IMR-90 (cell line): ENCODE measurements around the gene MEGF6. TPM values are rescaled to one million over a fixed set of nuclear protein-coding genes. Genes with fewer than 3 reads are reported as not detected.

Experiments used
- ATAC-seq: fragments of 200-7000 bp; cut with Tn5 transposase; 2 replicates; pipeline ENCODE4 v1.9.1; 2020; ENCODE audit warnings: low read depth, mild to moderate bottlenecking, moderate library complexity
- BruUV-seq: library from RNA; stranded (reverse); fragments of 400-500 nt; replicated peaks from 2 replicates; lab custom pipeline; 2021; lab: Mats Ljungman, UMichigan
- CTCF ChIA-PET: fragments of 300-600 bp; formaldehyde crosslinking; extraction: SDS; loops from one replicate; lab custom pipeline; 2021; ENCODE audit warnings: antibody characterized with exemption; lab: Yijun Ruan, JAX
- POLR2A ChIA-PET: fragments of 300-600 bp; sonication (Branson Sonifier 250); formaldehyde crosslinking; loops from one replicate; lab custom pipeline; 2022; ENCODE audit warnings: antibody characterized with exemption; ENCODE audit not compliant: unreplicated experiment; lab: Charles Lee
- DNase-seq: peaks from one replicate; pipeline ENCODE4 v3.0.0; 2013
- H2AFZ ChIP-seq: replicated peaks from 2 replicates; pipeline ENCODE3; 2013; ENCODE audit warnings: low read length, mild to moderate bottlenecking; ENCODE audit not compliant: poor library complexity
- H2AK5ac ChIP-seq: 2 replicates; pipeline ENCODE4 v1.6.1; 2013; ENCODE audit warnings: low read depth, low read length, inconsistent platforms
- H2AK9ac ChIP-seq: replicated peaks from 2 replicates; pipeline ENCODE3; 2013; ENCODE audit warnings: mild to moderate bottlenecking, low read depth, low read length, moderate library complexity; ENCODE audit not compliant: poor library complexity
- H2BK120ac ChIP-seq: 2 replicates; pipeline ENCODE4 v1.6.1; 2013; ENCODE audit warnings: low read depth, low read length, inconsistent platforms
- H2BK15ac ChIP-seq: 3 replicates; pipeline ENCODE4 v1.6.1; 2013; ENCODE audit warnings: low read depth, low read length, inconsistent platforms
- H2BK20ac ChIP-seq: 2 replicates; pipeline ENCODE4 v1.6.1; 2013; ENCODE audit warnings: low read depth, mild to moderate bottlenecking, inconsistent platforms, low read length, moderate library complexity
- H2BK5ac ChIP-seq: 2 replicates; pipeline ENCODE4 v1.6.1; 2013; ENCODE audit warnings: mild to moderate bottlenecking, low read depth, low read length, inconsistent platforms; ENCODE audit not compliant: poor library complexity, severe bottlenecking
- H3K14ac ChIP-seq: replicated peaks from 2 replicates; pipeline ENCODE4 v1.6.1; 2013; ENCODE audit warnings: low read depth, low read length, inconsistent platforms
- H3K18ac ChIP-seq: 2 replicates; pipeline ENCODE4 v1.6.1; 2013; ENCODE audit warnings: low read depth, low read length, control low read depth
- H3K23ac ChIP-seq: 2 replicates; pipeline ENCODE4 v1.6.1; 2013; ENCODE audit warnings: low read depth, low read length, inconsistent platforms
- H3K27ac ChIP-seq: 2 replicates; pipeline ENCODE4 v1.5.1; 2013; ENCODE audit warnings: mild to moderate bottlenecking, control low read depth, low read length; ENCODE audit not compliant: insufficient read depth
- H3K27me3 ChIP-seq: 2 replicates; pipeline ENCODE4 v1.6.1; 2013; ENCODE audit warnings: low read length; ENCODE audit not compliant: control insufficient read depth, insufficient read depth
- H3K36me3 ChIP-seq: 2 replicates; pipeline ENCODE4 v1.6.1; 2013; ENCODE audit warnings: low read length, mixed read lengths; ENCODE audit not compliant: control insufficient read depth, insufficient read depth
- H3K4ac ChIP-seq: 2 replicates; pipeline ENCODE4 v1.6.1; 2013; ENCODE audit warnings: low read depth, low read length, inconsistent platforms
- H3K4me1 ChIP-seq: 2 replicates; pipeline ENCODE4 v1.6.1; 2013; ENCODE audit warnings: low read length, mixed read lengths; ENCODE audit not compliant: control insufficient read depth, insufficient read depth
- H3K4me2 ChIP-seq: 2 replicates; pipeline ENCODE4 v1.6.1; 2013; ENCODE audit warnings: low read depth, mild to moderate bottlenecking, control low read depth, low read length, moderate library complexity
- H3K4me3 ChIP-seq: 2 replicates; pipeline ENCODE4 v1.5.1; 2013; ENCODE audit warnings: low read depth, mild to moderate bottlenecking, control low read depth, low read length, moderate library complexity; ENCODE audit not compliant: insufficient read depth
- H3K56ac ChIP-seq: 2 replicates; pipeline ENCODE4 v1.6.1; 2013; ENCODE audit warnings: low read length, inconsistent platforms; ENCODE audit not compliant: insufficient read depth; ENCODE audit errors: extremely low read depth
- H3K79me1 ChIP-seq, 2 experiments: 2 replicates each; pipeline ENCODE4 v1.6.1; 2013; ENCODE audit warnings: low read length in 2 of 2, inconsistent platforms in 1 of 2, low read depth in 1 of 2
- H3K9ac ChIP-seq: 2 replicates; pipeline ENCODE4 v1.6.1; 2013; ENCODE audit warnings: low read depth, low read length, control low read depth
- H3K9me1 ChIP-seq: 2 replicates; pipeline ENCODE4 v1.6.1; 2013; ENCODE audit warnings: low read length, inconsistent platforms; ENCODE audit not compliant: insufficient read depth
- H3K9me3 ChIP-seq: 2 replicates; pipeline ENCODE4 v1.6.1; 2013; ENCODE audit warnings: low read length; ENCODE audit not compliant: control insufficient read depth, insufficient read depth
- H4K20me1 ChIP-seq: 2 replicates; pipeline ENCODE4 v1.6.1; 2013; ENCODE audit warnings: low read length, inconsistent platforms; ENCODE audit not compliant: insufficient read depth
- H4K5ac ChIP-seq: 2 replicates; pipeline ENCODE4 v1.6.1; 2013; ENCODE audit warnings: mild to moderate bottlenecking, low read depth, low read length, control low read depth
- H4K8ac ChIP-seq, 2 experiments: 2 replicates each; pipeline ENCODE4 v1.6.1; 2013; ENCODE audit warnings: low read depth in 2 of 2, low read length in 2 of 2, control low read depth in 1 of 2, inconsistent platforms in 1 of 2
- H4K91ac ChIP-seq: 2 replicates; pipeline ENCODE4 v1.6.1; 2013; ENCODE audit warnings: low read depth, low read length, inconsistent platforms; ENCODE audit not compliant: insufficient read depth
- BHLHE40 ChIP-seq: fragments of 150-350 bp; IDR thresholded peaks from 2 replicates; pipeline ENCODE4 v1.6.1; 2016; ENCODE audit warnings: mild to moderate bottlenecking, low read depth, low read length
- CEBPB ChIP-seq: IDR thresholded peaks from 2 replicates; pipeline ENCODE4 v1.6.1; 2012; ENCODE audit warnings: low read depth, low read length, improper control_type of control experiment
- CHD1 ChIP-seq: IDR thresholded peaks from 2 replicates; pipeline ENCODE4 v1.6.1; 2012; ENCODE audit warnings: low read depth, low read length, improper control_type of control experiment
- CTCF ChIP-seq: conservative IDR thresholded peaks from 2 replicates; pipeline ENCODE4 v1.5.1; 2012; ENCODE audit warnings: mild to moderate bottlenecking, low read depth, low read length, improper control_type of control experiment
- ELK1 ChIP-seq: fragments of 150-350 bp; IDR thresholded peaks from 2 replicates; pipeline ENCODE4 v1.6.1; 2016; ENCODE audit warnings: low read depth, mild to moderate bottlenecking, low read length, moderate library complexity, borderline replicate concordance
- FOS ChIP-seq: fragments of 150-350 bp; IDR thresholded peaks from 2 replicates; pipeline ENCODE4 v1.6.1; 2016; ENCODE audit warnings: low read depth, low read length
- MAFK ChIP-seq: IDR thresholded peaks from 2 replicates; pipeline ENCODE4 v1.6.1; 2012; ENCODE audit warnings: low read depth, low read length, improper control_type of control experiment
- MAZ ChIP-seq: IDR thresholded peaks from 2 replicates; pipeline ENCODE4 v1.6.1; 2012; ENCODE audit warnings: low read depth, mild to moderate bottlenecking, low read length, improper control_type of control experiment, moderate library complexity, borderline replicate concordance
- MXI1 ChIP-seq: IDR thresholded peaks from 2 replicates; pipeline ENCODE4 v1.6.1; 2012; ENCODE audit warnings: low read depth, mild to moderate bottlenecking, low read length, moderate library complexity, borderline replicate concordance
- NFE2L2 ChIP-seq: fragments of 150-350 bp; IDR thresholded peaks from 2 replicates; pipeline ENCODE4 v1.6.1; 2016; ENCODE audit warnings: low read depth, mild to moderate bottlenecking, low read length
- POLR2A ChIP-seq: IDR thresholded peaks from 2 replicates; pipeline ENCODE4 v1.6.1; 2012; ENCODE audit warnings: mild to moderate bottlenecking, low read depth, low read length
- RAD21 ChIP-seq: IDR thresholded peaks from 2 replicates; pipeline ENCODE4 v1.6.1; 2012; ENCODE audit warnings: low read length, improper control_type of control experiment
- RCOR1 ChIP-seq: IDR thresholded peaks from 2 replicates; pipeline ENCODE4 v1.6.1; 2012; ENCODE audit warnings: mild to moderate bottlenecking, low read length, improper control_type of control experiment; ENCODE audit not compliant: insufficient replicate concordance
- RFX5 ChIP-seq: IDR thresholded peaks from 2 replicates; pipeline ENCODE4 v1.8.0; 2012; ENCODE audit warnings: low read depth, mild to moderate bottlenecking, low read length, moderate library complexity
- SMC3 ChIP-seq: fragments of 150-350 bp; IDR thresholded peaks from 2 replicates; pipeline ENCODE4 v1.6.1; 2016; ENCODE audit warnings: low read depth, mild to moderate bottlenecking, antibody characterized with exemption, low read length, moderate library complexity
- USF2 ChIP-seq: fragments of 150-350 bp; IDR thresholded peaks from 2 replicates; pipeline ENCODE4 v1.6.1; 2017; ENCODE audit warnings: mild to moderate bottlenecking, antibody characterized with exemption, low read length, low read depth
- WGBS, 2 experiments: methylation state at CpG; one replicate each; pipeline versions ENCODE4 v1.1.5 to v1.1.7; 2013; ENCODE audit warnings: missing lambda C conversion rate in 2 of 2; ENCODE audit not compliant: insufficient read length in 1 of 2; ENCODE audit errors: extremely low coverage in 2 of 2; 5-methylcytosine and 5-hydroxymethylcytosine counted together
- dilution Hi-C: fragments of 300-500 bp; cut with HindIII; formaldehyde crosslinking; loops from one replicate; pipeline ENCODE4 v1.14.3; 2018; ENCODE audit warnings: low sequenced_read_pairs; ENCODE audit not compliant: unreplicated experiment
- in situ Hi-C: fragments of 300-500 bp; cut with MboI; formaldehyde crosslinking; loops from 3 replicates; pipeline ENCODE4 v1.14.3; 2019; ENCODE audit warnings: low sequenced_read_pairs, inconsistent platforms, mixed read lengths
- intact Hi-C: fragments of 100-400 bp; cut with micrococcal nuclease; formaldehyde crosslinking; loops from 2 replicates; pipeline ENCODE4 v1.10.0; 2022
- polyA plus RNA-seq, 3 experiments: library from polyadenylated mRNA; depleted of rRNA; stranded (reverse); fragments of >200 nt; gene quantifications; 2 replicates each; pipeline ENCODE4 v1.2.3, GENCODE V29; 2012; ENCODE audit warnings: low replicate concordance in 1 of 3
- total RNA-seq: library from RNA; depleted of rRNA; stranded (reverse); fragments of >200 nt; gene quantifications from 2 replicates; pipeline ENCODE4 v1.2.3, GENCODE V29; 2012

Gene MEGF6
- total and polyA plus RNA-seq, 2 of the 4 experiments (the other 2 are of a cell fraction): 0.72 to 4.1 TPM

- no peak overlapping the region for H2BK20ac ChIP-seq
- no peak for ATAC-seq
- H3K79me1 ChIP-seq: no peaks in the 10 kb centered on the region
- no peak overlapping the region for H3K4me3 ChIP-seq
- peaks cover 29% of the 10 kb centered on the region; the same call in 1 of the 2 replicates for H3K27me3 ChIP-seq
- no peak overlapping the region for H3K4me2 ChIP-seq
- no peak for DNase-seq
- dilution Hi-C loops: no loop called here
- BruUV-seq: no TSS peak
- WGBS, 2 experiments: 60% methylated on average over 9 of the region's 24 CpGs; no CpG with 5 or more reads in 1 of the 2 experiments
- H3K4me1 ChIP-seq: peaks cover 18% of the 10 kb centered on the region
- H3K9ac ChIP-seq: no peak overlapping the region
- intact Hi-C loops: no loop called here
- TF ChIP-seq RAD21: no peak
- TF ChIP-seq USF2: no peak
- no peak for TF ChIP-seq RCOR1
- TF ChIP-seq FOS: no peak
- no peak for TF ChIP-seq ELK1
- no peak for TF ChIP-seq BHLHE40
- no peak for TF ChIP-seq POLR2A
- no peak for TF ChIP-seq NFE2L2
- no peak for TF ChIP-seq CHD1
- TF ChIP-seq MXI1: no peak
- TF ChIP-seq CEBPB: no peak
- no peak for TF ChIP-seq RFX5
- TF ChIP-seq CTCF: no peak
- TF ChIP-seq MAFK: no peak
- TF ChIP-seq SMC3: no peak
- no peak for TF ChIP-seq MAZ
- no peaks in the 10 kb centered on the region; the same call in 1 of the 2 replicates for H3K9me1 ChIP-seq
- ChIA-PET POLR2A (no interaction called here), CTCF (no interaction called here)
- no peak overlapping the region for H3K56ac ChIP-seq
- H3K36me3 ChIP-seq: no peaks in the 10 kb centered on the region
- H3K4ac ChIP-seq: no peak overlapping the region
- in situ Hi-C loops: no loop called here
- no peak overlapping the region for H2BK120ac ChIP-seq
- H2BK15ac ChIP-seq: no peak overlapping the region
- H4K8ac ChIP-seq: no peak overlapping the region
- H3K14ac ChIP-seq: no peak overlapping the region
- H4K91ac ChIP-seq: no peak overlapping the region
- no peak overlapping the region for H4K5ac ChIP-seq
- no peaks in the 10 kb centered on the region for H3K9me3 ChIP-seq
- no peaks in the 10 kb centered on the region for H4K20me1 ChIP-seq
- H3K23ac ChIP-seq: no peak overlapping the region
- no peak overlapping the region for H2AFZ ChIP-seq
- no peak overlapping the region for H2BK5ac ChIP-seq
- no peak overlapping the region for H2AK5ac ChIP-seq
- H2AK9ac ChIP-seq: no peak overlapping the region
- no peak overlapping the region for H3K18ac ChIP-seq
- no peak overlapping the region for H3K27ac ChIP-seq
Measured at GRCh38 chr1:3609769-3610526, 1.4 kb downstream of the MEGF6 start.
